Measurements from ENCODE around the gene FGF12. TPM values are rescaled to one million over a fixed set of nuclear protein-coding genes. Genes with fewer than 3 reads are reported as not detected.

Gene FGF12
- total RNA-seq = 1.6 and 2.9 TPM in 2 replicates

DNA sequence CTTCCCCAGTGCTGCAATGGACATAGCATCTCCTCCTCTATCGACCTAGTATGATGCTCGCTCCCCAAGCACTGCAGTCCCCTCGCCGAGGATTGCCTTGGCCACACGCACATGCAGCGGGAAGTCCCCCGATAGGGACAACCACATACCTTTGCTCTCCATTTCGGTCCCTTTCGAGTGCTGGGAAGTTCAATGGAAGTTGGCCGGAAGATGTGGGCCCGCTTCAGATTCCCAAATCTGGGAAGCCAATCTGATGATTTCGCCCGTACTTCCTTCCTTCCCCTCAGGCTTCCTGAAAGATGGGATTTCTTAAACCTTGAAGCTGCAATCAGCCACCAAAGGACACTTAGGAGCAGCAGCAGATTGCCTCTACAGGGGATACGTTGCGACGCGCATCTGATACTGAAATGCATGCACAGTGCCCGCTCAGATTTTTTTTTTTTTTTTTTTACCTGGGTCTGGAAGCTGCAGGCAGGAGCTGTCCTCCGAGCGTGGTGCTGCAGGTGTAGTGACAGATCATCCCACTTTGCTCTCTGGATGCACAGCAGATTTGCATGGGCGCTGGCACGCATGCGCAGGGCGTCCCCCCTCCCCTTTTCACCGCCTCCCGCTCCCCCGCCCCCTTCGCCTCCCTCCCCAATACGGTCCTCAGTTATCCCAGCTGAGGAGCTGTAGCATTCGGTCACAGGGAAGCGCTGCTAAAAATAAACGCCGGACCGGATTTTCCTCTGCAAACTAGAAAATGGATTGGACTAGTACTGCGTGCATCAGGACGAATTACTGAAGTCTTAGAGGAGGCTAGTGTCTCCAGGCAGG lies at the start of gene FGF12:
Gene FGF12 (minus strand): TSS at position 510 of the 816 bp plus-strand sequence.

Other genes with a start within 250 kb of the FGF12 start
- 4.7 and 6.2 TPM in 2 replicates for gene MB21D2, start 190.3 kb upstream of the FGF12 start, total RNA-seq

Measured in bladder microvascular endothelial cell (primary cell).